Tibial artery (tissue), 4 donors: ENCODE data around the gene UBA1.

ENCODE experiments used
- DNase-seq, 2 donors: peaks; one replicate each; pipeline ENCODE4 v3.0.0-alpha.2; 2019
- H3K27ac ChIP-seq, 2 donors: fragments of 200-600 bp; sonication (generic) in 1 of 2; 1 replicate in 1 of 2; 2 replicates in 1 of 2; pipeline ENCODE4 v1.5.1; 2018 to 2019; ENCODE audit warnings: mild to moderate bottlenecking in 1 of 2
- H3K27me3 ChIP-seq, 2 donors: fragments of 200-600 bp; sonication (generic) in 1 of 2; one replicate each; pipeline versions ENCODE4 v1.5.1 to v1.6.0; 2016 to 2019
- H3K36me3 ChIP-seq, 3 donors: fragments of 200-600 bp; sonication (generic) in 2 of 3; one replicate each; pipeline ENCODE4 v1.5.1; 2016 to 2019; ENCODE audit warnings: mild to moderate bottlenecking in 2 of 3
- H3K4me1 ChIP-seq, 4 donors: fragments of 200-600 bp; sonication (generic) in 2 of 4; 1 replicate in 3 of 4; 2 replicates in 1 of 4; pipeline ENCODE4 v1.5.1; 2016 to 2019
- H3K4me3 ChIP-seq, 2 donors: fragments of 200-600 bp; sonication (generic) in 1 of 2; 1 replicate in 1 of 2; 2 replicates in 1 of 2; pipeline ENCODE4 v1.5.1; 2018 to 2019; ENCODE audit warnings: mild to moderate bottlenecking in 2 of 2
- H3K9me3 ChIP-seq, 3 donors: fragments of 200-600 bp; sonication (generic) in 1 of 3; one replicate each; pipeline ENCODE4 v1.5.1; 2016 to 2019
- CTCF ChIP-seq, 2 experiments: fragments of 200-600 bp in 1 of 2; fragments of 450-650 bp in 1 of 2; IDR thresholded peaks; one replicate each; pipeline ENCODE4 v1.5.1; 2017 to 2019; ENCODE audit warnings: antibody characterized with exemption in 2 of 2, mild to moderate bottlenecking in 1 of 2, moderate library complexity in 1 of 2
- intact Hi-C: fragments of 100-400 bp; cut with DNase I; formaldehyde crosslinking; loops from one replicate; pipeline ENCODE4 v1.15.0; 2023; ENCODE audit warnings: low total_unique reads

The UBA1 gene

GRCh38 chrX:47166126-47166525, 27.5 kb upstream of the UBA1 start:
- Histone ChIP-seq H3K9me3 (no peaks in the 10 kb centered on the region), H3K4me3 (no peak overlapping the region), H3K4me1 (no peaks in the 10 kb centered on the region), H3K36me3 (peaks cover 5 to 25% (median 22%) of the 10 kb centered on the region in 3 donors), H3K27me3 (no peaks in the 10 kb centered on the region), H3K27ac (no peak overlapping the region)
- TF ChIP-seq CTCF (IDR thresholded peaks at IDR 0.05): no peak
- intact Hi-C loops: no loop called here
- DNase-seq: no peak

- Histone ChIP-seq H3K36me3 (peaks cover 5 to 45% (median 42%) of the 10 kb centered on the region in 3 donors), H3K27ac (no peak overlapping the region), H3K27me3 (no peaks in the 10 kb centered on the region), H3K9me3 (no peaks in the 10 kb centered on the region), H3K4me1 (no peaks in the 10 kb centered on the region), H3K4me3 (no peak overlapping the region)
- DNase-seq: no peak
- intact Hi-C loops: no loop called here
- no peak for TF ChIP-seq CTCF (IDR thresholded peaks at IDR 0.05)
Observed at GRCh38 chrX:47168495-47169073, 25.0 kb upstream of the UBA1 start.

- TF ChIP-seq CTCF (IDR thresholded peaks at IDR 0.05): no peak
- DNase-seq: no peak
- no peak overlapping the region for H3K4me3 ChIP-seq
- no peaks in the 10 kb centered on the region for H3K9me3 ChIP-seq
- H3K27me3 ChIP-seq: no peaks in the 10 kb centered on the region
- intact Hi-C loops: no loop called here
- H3K36me3 ChIP-seq: peaks cover 5 to 52% (median 49%) of the 10 kb centered on the region in 3 donors
- H3K27ac ChIP-seq: no peak overlapping the region
- H3K4me1 ChIP-seq: no peaks in the 10 kb centered on the region
Observed at GRCh38 chrX:47169273-47169672, 24.4 kb upstream of the UBA1 start.

GRCh38 chrX:47169726-47170515, 23.7 kb upstream of the UBA1 start:
- Histone ChIP-seq H3K36me3 (peaks cover 5 to 58% (median 55%) of the 10 kb centered on the region in 3 donors), H3K4me3 (no peak overlapping the region), H3K9me3 (no peaks in the 10 kb centered on the region), H3K27ac (no peak overlapping the region), H3K4me1 (no peaks in the 10 kb centered on the region), H3K27me3 (no peaks in the 10 kb centered on the region)
- intact Hi-C loops: no loop called here
- no peak for TF ChIP-seq CTCF (IDR thresholded peaks at IDR 0.05)
- DNase-seq: no peak

GRCh38 chrX:47170861-47171692, 22.6 kb upstream of the UBA1 start:
- Histone ChIP-seq H3K4me1 (no peaks in the 10 kb centered on the region), H3K36me3 (peaks cover 5 to 70% (median 67%) of the 10 kb centered on the region in 3 donors), H3K4me3 (no peak overlapping the region), H3K27ac (no peak overlapping the region), H3K27me3 (no peaks in the 10 kb centered on the region), H3K9me3 (no peaks in the 10 kb centered on the region)
- intact Hi-C loops: no loop called here
- no peak for TF ChIP-seq CTCF (IDR thresholded peaks at IDR 0.05)
- DNase-seq: no peak
